Measurements from ENCODE around the gene MFSD6.
A peak's percentile ranks its signal among the peaks of the same experiment; 100 is the strongest.
"Not testable (repeated sequence)": the region's sequence is repeated elsewhere in the genome, so short reads cannot be mapped to it uniquely, and the experiment has no call there.

MFSD6 gene

GRCh38 chr2:190407662-190408537 is at the start of gene MFSD6:
TSS of gene MFSD6 (plus strand) at chr2:190408355. CDS start at chr2:190436030, 27,675 bp downstream.
- DNase-seq = peak; percentile 63

DNA sequence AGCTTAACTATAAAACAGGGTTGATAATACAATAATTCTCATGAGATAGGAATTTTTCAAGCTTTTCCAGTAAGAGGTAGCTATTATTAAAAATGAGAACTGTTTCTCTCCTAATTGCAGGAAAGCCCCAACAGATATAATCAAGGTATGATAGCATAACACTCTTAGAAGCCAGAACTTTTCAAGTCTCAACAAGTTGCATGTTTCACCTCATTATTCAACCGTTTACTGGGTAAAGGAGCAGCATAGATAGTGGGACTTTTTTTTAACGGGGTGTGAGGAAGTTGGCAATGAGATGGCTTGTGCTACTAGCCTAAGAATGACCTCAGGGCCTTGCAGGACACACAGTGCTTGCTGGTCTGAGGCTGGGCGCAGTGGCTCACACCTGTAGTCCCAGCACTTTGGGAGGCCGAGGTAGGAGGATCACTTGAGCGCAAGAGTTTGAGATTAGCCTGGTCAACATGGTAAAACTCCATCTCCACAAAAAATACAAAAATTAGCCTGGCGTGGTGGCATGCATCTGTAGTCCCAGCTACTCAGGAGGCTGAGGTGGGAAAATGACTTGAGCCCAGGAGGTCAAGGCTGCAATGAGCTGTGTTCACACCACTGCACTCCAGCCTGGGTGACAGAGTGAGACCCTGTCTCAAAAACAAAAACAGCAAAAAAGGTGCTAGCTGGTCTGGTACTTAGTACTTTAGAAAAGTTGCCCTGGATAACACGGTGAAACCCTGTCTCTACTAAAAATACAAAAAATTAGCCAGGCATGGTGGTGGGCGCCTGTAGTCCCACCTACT is 49.3 kb upstream of the MFSD6 start:
- DNase-seq = not testable (repeated sequence)

- no peak for DNase-seq
These were observed 47.6 kb upstream of the MFSD6 start for GRCh38 chr2:190360561-190360960.

- DNase-seq = no peak
These were observed 47.2 kb upstream of the MFSD6 start for GRCh38 chr2:190360965-190361364.

DNA sequence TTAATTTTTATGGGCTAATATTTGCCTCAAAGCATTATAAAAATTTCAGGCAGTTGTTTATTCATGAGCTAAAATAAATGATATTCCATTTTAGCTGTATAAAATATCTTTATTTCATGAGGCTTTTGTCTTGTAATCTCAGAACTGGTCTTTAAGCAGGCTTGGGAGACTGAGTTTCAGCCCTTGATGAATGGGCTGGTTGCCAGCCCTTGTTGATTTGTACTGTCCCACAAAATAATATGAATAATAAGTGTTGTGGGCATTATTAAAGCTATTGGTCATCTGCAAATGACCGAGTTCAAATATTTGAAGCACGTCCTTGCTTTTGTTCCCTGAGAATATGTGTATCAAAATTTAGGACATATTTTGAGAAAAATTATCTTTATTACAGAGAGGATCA is 46.6 kb upstream of the MFSD6 start:
- no peak for DNase-seq

DNA sequence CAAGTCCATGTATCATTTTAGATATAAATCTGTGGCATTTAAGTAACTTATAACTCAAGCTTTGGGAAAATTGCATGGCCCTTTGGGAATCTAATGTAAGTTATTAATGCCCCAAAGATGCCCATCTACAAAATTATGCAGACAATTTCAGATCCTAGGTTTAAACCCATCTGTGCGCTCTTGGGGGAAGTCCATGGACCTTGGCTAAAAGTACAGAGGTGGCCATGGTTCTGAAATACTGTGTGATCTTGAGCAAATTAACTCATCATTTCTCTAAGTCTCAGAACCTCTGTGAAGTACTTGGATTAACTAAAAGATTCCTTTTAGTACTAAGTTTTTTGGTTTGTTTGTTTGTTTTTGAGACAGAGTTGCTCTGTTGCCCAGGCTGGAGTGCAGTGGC is 45.3 kb upstream of the MFSD6 start:
- DNase-seq = no peak

GRCh38 chr2:190365499-190366204 is 42.5 kb upstream of the MFSD6 start:
- no peak for DNase-seq

GRCh38 chr2:190366248-190366753 is 41.9 kb upstream of the MFSD6 start:
- no peak for DNase-seq

DNA sequence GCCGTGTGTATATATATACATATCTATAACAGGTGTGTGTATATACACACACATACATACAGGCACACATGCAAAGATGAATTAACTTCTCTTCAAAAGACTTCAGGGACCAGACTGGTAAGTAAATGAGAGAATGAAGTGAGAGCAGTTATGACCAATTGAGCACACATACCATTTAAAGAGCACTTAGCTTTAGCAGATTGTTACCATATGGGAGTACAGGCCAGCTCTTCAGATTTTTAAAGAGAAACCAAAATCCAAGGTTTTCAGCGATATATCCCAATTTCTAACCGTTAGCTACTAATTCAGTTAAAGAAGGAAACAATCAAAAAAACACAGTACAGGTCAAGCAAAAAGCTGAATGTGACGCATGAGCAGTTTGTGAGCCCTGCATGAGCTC is 41.1 kb upstream of the MFSD6 start:
- no peak for DNase-seq

DNA sequence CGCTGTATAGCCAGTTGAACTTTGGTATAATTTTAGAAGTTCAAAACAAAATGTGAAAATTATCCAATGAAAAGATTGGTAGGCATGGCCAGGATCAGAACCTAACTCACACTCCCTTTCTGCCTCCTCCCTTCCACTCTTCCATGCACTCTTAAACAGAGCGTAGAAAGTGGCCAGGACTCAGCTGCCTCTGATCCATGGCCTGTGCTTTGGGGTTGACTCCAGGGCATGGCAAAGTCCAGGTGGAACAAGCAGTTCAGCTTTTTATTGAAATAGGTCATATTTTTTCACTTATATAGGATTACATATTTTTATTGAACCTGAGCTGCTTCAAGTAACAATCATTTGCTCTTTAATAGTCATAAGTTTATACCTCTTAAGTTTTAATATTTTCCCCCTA is 38.5 kb upstream of the MFSD6 start:
- no peak for DNase-seq

- DNase-seq = no peak
These were observed 32.1 kb upstream of the MFSD6 start for GRCh38 chr2:190376083-190376482.

DNA sequence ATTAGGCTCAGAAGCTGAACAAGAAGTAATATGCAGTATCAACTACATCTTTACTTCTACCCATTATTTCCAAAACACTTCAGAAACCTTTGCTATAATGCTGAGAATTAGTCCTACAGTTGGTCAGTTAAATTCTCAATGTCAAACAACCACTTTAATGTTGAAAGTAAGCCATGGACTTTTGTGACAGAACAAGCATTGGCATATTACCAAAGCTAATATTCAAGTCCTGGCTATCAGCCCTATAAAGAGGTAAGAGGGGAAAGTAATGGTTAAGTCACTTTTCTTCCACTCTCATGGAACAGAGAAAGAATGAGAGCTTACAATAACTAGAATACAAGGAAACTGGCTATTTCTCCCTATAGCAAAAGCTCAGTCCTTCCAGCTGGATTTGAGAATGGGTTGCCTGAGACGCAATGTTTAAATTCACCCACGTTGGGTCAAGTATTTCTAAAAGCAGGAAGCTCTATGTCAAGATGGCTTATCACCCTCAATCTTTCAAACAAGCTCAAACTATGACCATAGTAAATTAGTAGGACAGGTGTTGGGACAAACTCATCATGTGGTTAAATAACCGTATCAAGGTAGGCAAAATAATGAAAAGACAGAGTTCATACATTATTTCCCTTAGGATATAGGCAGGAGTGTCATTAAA is 31.4 kb upstream of the MFSD6 start:
- no peak for DNase-seq

DNA sequence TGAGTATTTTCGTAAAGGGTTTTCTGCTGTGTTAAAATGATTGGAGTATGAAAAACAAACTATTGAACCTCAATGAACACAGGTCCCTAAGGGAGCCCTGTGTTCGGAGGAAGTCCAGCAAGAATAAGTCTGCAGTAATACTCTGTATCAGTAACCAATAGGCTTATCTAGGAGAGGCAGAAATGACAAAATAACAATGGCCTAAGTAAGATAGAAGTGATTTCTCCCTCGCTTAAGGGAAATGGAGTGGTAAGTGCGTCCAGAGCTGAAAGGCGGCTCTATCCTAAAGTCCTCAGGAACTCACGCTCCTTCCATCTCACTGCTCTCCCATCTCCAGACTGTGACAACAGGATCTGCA is 29.3 kb upstream of the MFSD6 start:
- no peak for DNase-seq

DNA sequence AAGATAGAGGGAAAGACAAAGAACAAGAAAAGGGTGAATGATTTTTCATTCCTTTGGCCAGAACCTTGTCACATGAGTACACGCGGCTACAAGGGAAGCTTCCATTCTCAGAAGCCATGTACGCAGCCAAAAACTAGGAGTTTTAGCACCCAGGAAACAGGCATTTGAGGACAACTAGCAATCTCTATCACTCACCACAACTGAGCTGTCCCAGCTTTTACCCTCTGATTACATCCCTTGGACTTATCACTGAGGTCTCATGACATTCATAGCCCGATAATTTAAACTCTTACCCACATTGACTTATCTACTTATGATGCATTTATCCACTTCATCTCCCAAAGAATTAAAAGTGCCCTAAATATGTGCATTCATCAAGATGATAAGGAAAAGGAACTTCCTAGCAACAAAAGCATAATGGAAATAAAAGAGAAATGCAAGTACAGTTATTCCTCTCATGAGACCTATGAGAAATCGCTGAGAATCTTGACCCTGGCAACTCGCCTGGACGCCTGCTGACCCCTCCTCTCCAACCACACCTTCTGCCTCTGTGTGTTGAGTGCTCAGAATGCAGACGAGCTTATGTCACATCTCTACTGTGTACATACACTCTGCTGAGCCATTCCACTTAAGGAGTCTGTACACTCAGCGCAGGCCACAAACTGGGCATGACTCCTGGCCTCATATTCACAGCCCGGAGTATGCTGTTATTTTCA is 28.7 kb upstream of the MFSD6 start:
- DNase-seq = no peak

DNA sequence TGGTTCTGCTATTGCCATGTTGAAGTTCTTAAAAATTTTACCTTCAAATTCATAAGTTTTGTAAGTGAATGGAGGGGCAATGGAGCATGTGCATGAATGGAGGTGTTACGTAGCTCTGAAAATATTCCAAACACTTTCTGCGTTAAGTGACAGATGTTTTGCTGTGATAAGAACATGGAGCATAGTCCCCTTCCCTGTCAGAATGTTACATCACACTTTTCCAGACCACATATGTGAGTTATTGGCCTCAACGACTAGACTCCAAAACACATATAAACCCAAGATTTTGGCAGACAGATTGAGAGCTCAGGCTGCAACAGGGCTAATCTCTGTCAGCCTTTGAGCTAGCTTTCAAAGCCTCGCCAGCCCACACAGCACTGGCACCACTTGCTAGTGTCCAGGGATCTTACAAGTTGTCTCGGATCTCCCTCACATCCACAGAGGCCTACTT is 27.2 kb upstream of the MFSD6 start:
- no peak for DNase-seq

DNA sequence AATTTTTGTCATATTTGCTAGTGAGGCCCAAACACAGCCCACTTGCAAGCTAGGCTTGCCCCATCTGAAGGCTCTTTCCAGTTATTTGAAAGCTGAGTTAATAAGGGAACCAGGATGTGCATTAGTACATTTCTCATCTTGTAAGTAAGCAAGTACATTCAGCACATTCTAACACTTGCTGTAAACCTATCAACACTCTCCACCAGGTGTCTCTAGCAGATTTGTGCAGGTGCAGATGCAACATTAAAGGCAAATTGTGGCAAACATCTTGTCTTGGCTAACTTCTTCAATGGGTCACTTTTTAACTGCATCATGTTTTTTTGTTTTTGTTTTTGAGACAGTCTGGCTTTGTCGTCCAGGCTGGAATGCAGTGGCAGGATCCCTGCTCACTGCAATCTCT is 25.3 kb upstream of the MFSD6 start:
- no peak for DNase-seq

DNA sequence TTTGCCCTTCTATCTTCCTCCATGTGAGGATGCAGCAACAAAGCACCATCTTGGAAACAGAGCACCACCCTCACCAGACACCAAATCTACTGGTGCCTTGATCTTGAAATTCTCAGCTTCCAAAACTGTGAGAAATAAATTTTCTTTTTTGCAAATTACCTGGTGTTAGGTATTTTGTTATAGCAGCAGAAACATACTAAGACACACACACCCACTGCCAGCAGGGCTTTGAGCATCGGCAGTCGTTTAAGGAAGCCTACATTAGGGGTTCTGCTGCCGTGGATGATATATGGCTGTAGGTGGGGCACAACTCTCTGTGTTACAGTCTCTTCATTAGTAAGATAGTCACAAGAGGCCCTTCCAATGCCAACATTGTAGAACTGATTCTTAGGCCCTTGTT is 20.7 kb upstream of the MFSD6 start:
- DNase-seq = no peak

GRCh38 chr2:190396271-190396670 is 11.9 kb upstream of the MFSD6 start:
- no peak for DNase-seq

- no peak for DNase-seq
These were observed 5.1 kb upstream of the MFSD6 start for GRCh38 chr2:190402986-190403603.

GRCh38 chr2:190404487-190404886 is 3.7 kb upstream of the MFSD6 start:
- DNase-seq = no peak

- DNase-seq = no peak
These were observed 3.1 kb upstream of the MFSD6 start for GRCh38 chr2:190405070-190405469.

DNA sequence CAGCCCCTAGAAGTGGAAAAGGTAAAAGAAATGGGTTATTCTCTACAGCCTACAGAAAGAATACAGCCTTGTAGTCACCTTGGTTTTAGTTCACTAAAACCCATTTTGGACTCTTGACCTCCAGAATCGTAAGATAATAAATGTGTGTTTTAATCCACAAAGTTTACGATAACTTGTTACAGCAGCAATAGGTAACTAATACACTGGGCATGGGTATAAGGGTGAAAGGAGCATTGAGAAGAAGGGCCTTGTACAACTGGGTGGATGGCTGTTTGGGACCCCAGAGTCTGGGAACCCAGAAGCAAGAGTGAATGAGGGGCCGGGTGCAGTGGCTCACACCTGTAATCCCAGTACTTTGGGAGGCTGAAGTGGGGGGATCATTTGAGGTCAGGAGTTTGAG is 2.2 kb upstream of the MFSD6 start:
- DNase-seq = no peak

Measured in retina (tissue), 1 donor.